ENCODE data around the gene SGMS1.
"Not testable (repeated sequence)": the region's sequence is repeated elsewhere in the genome, so short reads cannot be mapped to it uniquely, and the experiment has no call there.

SGMS1 gene

GRCh38 chr10:50623663-50624412, at the start of gene SGMS1:
Gene SGMS1 (minus strand): TSS chr10:50623956. CDS start chr10:50344114, 279,842 bp downstream.
- H3K4me1 ChIP-seq (ENCODE audit: control insufficient read depth in 1 of 2, insufficient read depth in 2 of 2, low read length in 2 of 2): peaks cover 12 to 39% of the 10 kb centered on the region in 2 donors
- no peaks in the 10 kb centered on the region for H3K9me3 ChIP-seq (ENCODE audit: control insufficient read depth in 1 of 2, low read length in 2 of 2)
- peaks cover 0 to 9% of the 10 kb centered on the region in 2 donors for H3K36me3 ChIP-seq (ENCODE audit: control insufficient read depth in 1 of 2, insufficient read depth in 2 of 2, low read length in 2 of 2)

GRCh38 chr10:50672152-50672551, 48.4 kb upstream of the SGMS1 start:
- H3K36me3 ChIP-seq (ENCODE audit: control insufficient read depth in 1 of 2, insufficient read depth in 2 of 2, low read length in 2 of 2); H3K9me3 ChIP-seq (ENCODE audit: control insufficient read depth in 1 of 2, low read length in 2 of 2); H3K27ac ChIP-seq (ENCODE audit: low read length); H3K4me1 ChIP-seq (ENCODE audit: control insufficient read depth in 1 of 2, insufficient read depth in 2 of 2, low read length in 2 of 2); H3K4me3 ChIP-seq (ENCODE audit: low read depth in 1 of 2, low read length in 2 of 2); H3K27me3 ChIP-seq (ENCODE audit: low read depth, low read length): not testable (repeated sequence)

More at GRCh38 chr10:50623663-50624412, at the start of gene SGMS1:
- peak within 1 kb of the TSS; percentile 100 for H3K27ac ChIP-seq (ENCODE audit: low read length)
- H3K4me3 ChIP-seq (ENCODE audit: low read depth in 1 of 2, low read length in 2 of 2): peak within 1 kb of the TSS; percentile 78 to 79
- H3K27me3 ChIP-seq (ENCODE audit: low read depth, low read length): no peaks in the 10 kb centered on the region

GRCh38 chr10:50671645-50672044, 47.9 kb upstream of the SGMS1 start:
- not testable (repeated sequence) for H3K4me3 ChIP-seq (ENCODE audit: low read depth in 1 of 2, low read length in 2 of 2); H3K27me3 ChIP-seq (ENCODE audit: low read depth, low read length); H3K27ac ChIP-seq (ENCODE audit: low read length)

GRCh38 chr10:50669957-50670356, 46.2 kb upstream of the SGMS1 start:
- not testable (repeated sequence) for H3K27ac ChIP-seq (ENCODE audit: low read length); H3K9me3 ChIP-seq (ENCODE audit: control insufficient read depth in 1 of 2, low read length in 2 of 2); H3K27me3 ChIP-seq (ENCODE audit: low read depth, low read length); H3K4me1 ChIP-seq (ENCODE audit: control insufficient read depth in 1 of 2, insufficient read depth in 2 of 2, low read length in 2 of 2); H3K4me3 ChIP-seq (ENCODE audit: low read depth in 1 of 2, low read length in 2 of 2); H3K36me3 ChIP-seq (ENCODE audit: control insufficient read depth in 1 of 2, insufficient read depth in 2 of 2, low read length in 2 of 2)

More at GRCh38 chr10:50671645-50672044, 47.9 kb upstream of the SGMS1 start:
- not testable (repeated sequence) for H3K36me3 ChIP-seq (ENCODE audit: control insufficient read depth in 1 of 2, insufficient read depth in 2 of 2, low read length in 2 of 2); H3K9me3 ChIP-seq (ENCODE audit: control insufficient read depth in 1 of 2, low read length in 2 of 2); H3K4me1 ChIP-seq (ENCODE audit: control insufficient read depth in 1 of 2, insufficient read depth in 2 of 2, low read length in 2 of 2)

GRCh38 chr10:50667353-50667752, 43.6 kb upstream of the SGMS1 start:
- H3K4me3 ChIP-seq (ENCODE audit: low read depth in 1 of 2, low read length in 2 of 2); H3K27ac ChIP-seq (ENCODE audit: low read length); H3K27me3 ChIP-seq (ENCODE audit: low read depth, low read length); H3K9me3 ChIP-seq (ENCODE audit: control insufficient read depth in 1 of 2, low read length in 2 of 2); H3K4me1 ChIP-seq (ENCODE audit: control insufficient read depth in 1 of 2, insufficient read depth in 2 of 2, low read length in 2 of 2); H3K36me3 ChIP-seq (ENCODE audit: control insufficient read depth in 1 of 2, insufficient read depth in 2 of 2, low read length in 2 of 2): not testable (repeated sequence)

GRCh38 chr10:50662420-50662819, 38.7 kb upstream of the SGMS1 start:
- H3K27me3 ChIP-seq (ENCODE audit: low read depth, low read length); H3K36me3 ChIP-seq (ENCODE audit: control insufficient read depth in 1 of 2, insufficient read depth in 2 of 2, low read length in 2 of 2); H3K27ac ChIP-seq (ENCODE audit: low read length); H3K4me1 ChIP-seq (ENCODE audit: control insufficient read depth in 1 of 2, insufficient read depth in 2 of 2, low read length in 2 of 2); H3K9me3 ChIP-seq (ENCODE audit: control insufficient read depth in 1 of 2, low read length in 2 of 2); H3K4me3 ChIP-seq (ENCODE audit: low read depth in 1 of 2, low read length in 2 of 2): not testable (repeated sequence)

- not testable (repeated sequence) for H3K36me3 ChIP-seq (ENCODE audit: control insufficient read depth in 1 of 2, insufficient read depth in 2 of 2, low read length in 2 of 2); H3K27ac ChIP-seq (ENCODE audit: low read length); H3K4me3 ChIP-seq (ENCODE audit: low read depth in 1 of 2, low read length in 2 of 2); H3K4me1 ChIP-seq (ENCODE audit: control insufficient read depth in 1 of 2, insufficient read depth in 2 of 2, low read length in 2 of 2); H3K9me3 ChIP-seq (ENCODE audit: control insufficient read depth in 1 of 2, low read length in 2 of 2); H3K27me3 ChIP-seq (ENCODE audit: low read depth, low read length)
Observed at GRCh38 chr10:50661563-50661962, 37.8 kb upstream of the SGMS1 start.

GRCh38 chr10:50659865-50660730, 36.3 kb upstream of the SGMS1 start:
- not testable (repeated sequence) for H3K27me3 ChIP-seq (ENCODE audit: low read depth, low read length); H3K9me3 ChIP-seq (ENCODE audit: control insufficient read depth in 1 of 2, low read length in 2 of 2); H3K4me1 ChIP-seq (ENCODE audit: control insufficient read depth in 1 of 2, insufficient read depth in 2 of 2, low read length in 2 of 2); H3K36me3 ChIP-seq (ENCODE audit: control insufficient read depth in 1 of 2, insufficient read depth in 2 of 2, low read length in 2 of 2); H3K27ac ChIP-seq (ENCODE audit: low read length)
- peak overlapping the region; percentile 54 to 62 for H3K4me3 ChIP-seq (ENCODE audit: low read depth in 1 of 2, low read length in 2 of 2)

- H3K36me3 ChIP-seq (ENCODE audit: control insufficient read depth in 1 of 2, insufficient read depth in 2 of 2, low read length in 2 of 2); H3K4me1 ChIP-seq (ENCODE audit: control insufficient read depth in 1 of 2, insufficient read depth in 2 of 2, low read length in 2 of 2); H3K9me3 ChIP-seq (ENCODE audit: control insufficient read depth in 1 of 2, low read length in 2 of 2); H3K27me3 ChIP-seq (ENCODE audit: low read depth, low read length); H3K27ac ChIP-seq (ENCODE audit: low read length): not testable (repeated sequence)
- peak overlapping the region; percentile 54 to 62 for H3K4me3 ChIP-seq (ENCODE audit: low read depth in 1 of 2, low read length in 2 of 2)
Observed at GRCh38 chr10:50659016-50659864, 35.5 kb upstream of the SGMS1 start.

GRCh38 chr10:50658165-50658564, 34.4 kb upstream of the SGMS1 start:
- Histone ChIP-seq H3K9me3 (ENCODE audit: control insufficient read depth in 1 of 2, low read length in 2 of 2) (no peaks in the 10 kb centered on the region), H3K27me3 (ENCODE audit: low read depth, low read length) (no peaks in the 10 kb centered on the region), H3K27ac (ENCODE audit: low read length) (no peak overlapping the region), H3K36me3 (ENCODE audit: control insufficient read depth in 1 of 2, insufficient read depth in 2 of 2, low read length in 2 of 2) (no peaks in the 10 kb centered on the region), H3K4me3 (ENCODE audit: low read depth in 1 of 2, low read length in 2 of 2) (no peak overlapping the region), H3K4me1 (ENCODE audit: control insufficient read depth in 1 of 2, insufficient read depth in 2 of 2, low read length in 2 of 2) (peaks cover 0 to 2% of the 10 kb centered on the region in 2 donors)

- Histone ChIP-seq H3K4me3 (ENCODE audit: low read depth in 1 of 2, low read length in 2 of 2) (no peak overlapping the region), H3K27ac (ENCODE audit: low read length) (no peak overlapping the region)
Observed at GRCh38 chr10:50653758-50654157, 30.0 kb upstream of the SGMS1 start.

More at GRCh38 chr10:50653758-50654157, 30.0 kb upstream of the SGMS1 start:
- Histone ChIP-seq H3K36me3 (ENCODE audit: control insufficient read depth in 1 of 2, insufficient read depth in 2 of 2, low read length in 2 of 2) (no peaks in the 10 kb centered on the region), H3K9me3 (ENCODE audit: control insufficient read depth in 1 of 2, low read length in 2 of 2) (no peaks in the 10 kb centered on the region), H3K27me3 (ENCODE audit: low read depth, low read length) (no peaks in the 10 kb centered on the region), H3K4me1 (ENCODE audit: control insufficient read depth in 1 of 2, insufficient read depth in 2 of 2, low read length in 2 of 2) (peaks cover 0 to 8% of the 10 kb centered on the region in 2 donors)

Data from muscle layer of duodenum (tissue), 2 donors.